Anterior cingulate cortex (tissue), 58 donors: ENCODE results near the gene CELF2.

ENCODE experiments used
- DNase-seq, 58 donors: peaks; one replicate each; lab custom pipeline; 2025; lab: John Stamatoyannopoulos, UW

The CELF2 gene

DNA sequence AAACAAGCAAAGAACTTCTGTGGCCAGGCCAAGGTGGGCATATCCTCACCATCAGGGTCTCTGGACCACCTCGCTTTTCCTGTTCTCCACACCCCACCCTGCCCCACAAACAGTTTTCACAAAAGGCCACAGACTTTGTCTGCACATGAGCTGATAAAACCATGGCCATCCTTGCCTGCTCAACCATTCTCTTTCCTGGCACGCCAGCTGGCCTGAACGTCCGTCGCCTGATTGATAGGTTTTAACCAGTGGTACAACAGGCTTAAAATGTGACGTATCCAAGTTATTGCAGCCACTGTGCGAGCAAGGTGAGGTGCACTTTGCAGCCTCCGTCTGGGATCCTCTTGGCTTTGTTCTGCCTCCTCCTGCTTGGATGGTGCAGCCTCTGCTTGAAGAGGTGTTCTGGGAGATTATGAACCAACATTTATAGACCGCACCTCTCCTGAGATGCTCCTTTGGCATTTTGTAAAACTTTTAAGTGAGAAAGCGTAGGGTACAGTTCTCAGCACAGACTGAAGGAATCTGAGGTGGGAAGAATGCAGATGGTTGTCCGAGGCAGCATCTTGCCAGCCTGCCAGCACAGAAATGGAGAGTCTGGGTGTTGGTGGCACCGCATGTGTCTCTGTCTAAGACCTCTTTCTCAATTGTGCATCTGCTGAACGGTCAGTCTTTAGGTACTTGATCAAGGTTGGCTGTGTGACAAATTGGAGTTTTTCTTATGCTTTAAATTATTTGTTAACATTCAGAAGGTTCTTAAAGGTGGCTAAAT lies 288.3 kb downstream of the CELF2 start:
- peak in 1 of 58 donors; percentile 25 for DNase-seq

DNA sequence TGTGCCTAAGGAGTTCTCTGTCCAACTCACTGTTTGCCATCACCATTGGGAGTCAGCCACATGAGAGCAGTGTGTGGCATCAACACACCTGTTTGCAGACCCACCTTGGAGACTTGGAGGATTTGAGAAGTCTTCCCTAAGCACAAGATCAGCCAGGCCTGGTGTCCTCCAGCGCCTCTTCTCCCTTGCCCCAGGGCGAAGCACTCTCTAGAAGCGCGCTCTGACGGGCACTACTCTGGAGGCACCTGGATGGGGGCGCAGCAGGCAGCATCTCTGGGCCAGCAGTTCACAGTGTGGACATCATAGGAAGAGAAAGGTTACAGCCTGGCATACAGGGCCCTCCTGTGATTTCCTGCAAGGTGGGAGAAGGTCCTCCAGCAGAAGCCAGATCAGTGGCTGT lies 289.3 kb downstream of the CELF2 start:
- DNase-seq = no peak

DNA sequence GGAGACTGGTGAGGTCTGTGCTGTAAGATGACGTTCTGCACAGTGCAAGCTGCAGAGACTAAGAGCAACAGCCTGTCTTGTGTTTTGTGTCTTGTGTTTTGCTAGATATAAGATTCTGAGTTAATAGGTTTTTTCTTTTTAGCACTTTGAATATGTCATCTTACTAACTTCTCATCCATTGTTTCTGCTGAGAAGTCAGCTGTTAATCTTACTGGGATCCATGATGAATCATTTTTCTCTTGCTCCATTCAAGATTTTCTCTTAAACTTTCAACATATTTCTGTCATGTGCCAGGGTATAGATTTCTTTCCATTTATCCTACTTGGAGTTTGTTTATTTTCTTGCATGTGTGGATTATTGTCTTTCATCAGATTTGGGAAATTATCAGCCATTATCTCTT lies 290.3 kb downstream of the CELF2 start:
- no peak for DNase-seq

DNA sequence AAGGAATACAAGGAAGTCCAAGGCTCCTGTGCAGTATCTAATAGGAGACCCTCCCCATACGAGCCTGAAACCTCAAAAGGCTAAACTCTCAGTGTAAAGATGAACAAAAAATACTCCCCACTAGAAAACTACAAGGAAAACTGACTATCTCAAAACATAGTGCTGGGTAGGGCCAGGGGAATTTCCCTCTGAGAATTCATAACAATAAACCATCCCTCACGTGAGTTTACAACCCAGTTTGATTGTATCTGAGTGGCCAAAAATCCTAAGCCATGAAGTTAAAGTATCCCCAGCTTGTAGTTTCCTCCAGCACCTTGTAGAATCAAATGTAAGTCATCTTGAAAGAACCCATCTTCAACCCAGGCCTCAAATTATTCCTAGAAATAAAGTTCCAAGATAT lies 293.4 kb downstream of the CELF2 start:
- DNase-seq = no peak

DNA sequence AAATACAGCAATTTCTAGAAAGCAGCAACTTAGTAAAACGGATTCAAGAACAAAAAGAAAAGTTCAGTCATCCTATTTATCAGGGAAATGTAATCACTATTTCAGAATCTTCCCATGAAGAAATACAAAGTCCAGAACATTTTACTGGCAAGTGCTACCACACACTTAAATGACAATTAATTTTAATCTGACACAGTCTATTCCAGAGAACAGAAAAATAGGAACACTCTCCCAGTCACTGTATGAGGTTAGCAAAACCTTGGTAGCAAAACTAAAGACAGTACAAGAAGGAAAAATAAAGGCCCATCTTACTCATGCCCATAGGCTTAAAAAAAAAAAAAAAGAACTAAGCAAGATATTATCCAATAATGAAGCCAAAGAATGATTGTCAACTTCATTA lies 295.8 kb downstream of the CELF2 start:
- DNase-seq = no peak

DNA sequence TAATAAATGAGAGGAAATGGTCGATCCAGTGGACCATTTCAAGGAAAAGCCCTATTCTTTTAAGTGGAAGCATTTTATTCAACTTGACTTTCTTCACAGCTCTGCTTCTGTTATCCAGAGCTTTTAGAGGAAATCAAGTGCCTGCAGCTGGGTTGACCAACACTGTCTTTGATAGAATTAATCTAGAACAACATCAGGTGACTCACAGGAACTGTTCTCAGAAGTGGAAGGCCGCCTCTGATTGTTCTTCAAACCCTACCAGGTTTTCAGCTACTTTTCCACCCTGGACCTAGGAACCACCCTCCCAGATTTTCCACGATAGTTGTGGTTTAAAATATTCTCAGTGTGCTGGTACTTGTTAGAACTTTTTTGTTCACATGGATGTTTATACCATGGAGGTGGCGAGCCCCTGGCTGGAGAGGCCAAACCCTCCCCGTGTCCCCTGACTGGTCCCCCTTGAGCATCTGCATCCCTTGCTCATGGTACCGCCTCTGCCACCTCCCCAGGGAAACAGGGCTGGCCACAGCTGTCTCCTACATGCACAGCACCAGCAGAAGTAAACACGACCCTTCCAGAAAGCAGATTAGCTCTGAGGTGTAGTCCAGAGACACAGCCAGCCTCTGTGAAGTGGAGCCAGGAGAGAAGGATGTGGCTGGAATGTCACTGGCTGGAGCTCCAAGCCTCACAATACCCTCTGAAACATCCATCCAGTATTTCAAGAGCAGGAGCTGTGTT lies 300.4 kb downstream of the CELF2 start:
- DNase-seq = no peak

DNA sequence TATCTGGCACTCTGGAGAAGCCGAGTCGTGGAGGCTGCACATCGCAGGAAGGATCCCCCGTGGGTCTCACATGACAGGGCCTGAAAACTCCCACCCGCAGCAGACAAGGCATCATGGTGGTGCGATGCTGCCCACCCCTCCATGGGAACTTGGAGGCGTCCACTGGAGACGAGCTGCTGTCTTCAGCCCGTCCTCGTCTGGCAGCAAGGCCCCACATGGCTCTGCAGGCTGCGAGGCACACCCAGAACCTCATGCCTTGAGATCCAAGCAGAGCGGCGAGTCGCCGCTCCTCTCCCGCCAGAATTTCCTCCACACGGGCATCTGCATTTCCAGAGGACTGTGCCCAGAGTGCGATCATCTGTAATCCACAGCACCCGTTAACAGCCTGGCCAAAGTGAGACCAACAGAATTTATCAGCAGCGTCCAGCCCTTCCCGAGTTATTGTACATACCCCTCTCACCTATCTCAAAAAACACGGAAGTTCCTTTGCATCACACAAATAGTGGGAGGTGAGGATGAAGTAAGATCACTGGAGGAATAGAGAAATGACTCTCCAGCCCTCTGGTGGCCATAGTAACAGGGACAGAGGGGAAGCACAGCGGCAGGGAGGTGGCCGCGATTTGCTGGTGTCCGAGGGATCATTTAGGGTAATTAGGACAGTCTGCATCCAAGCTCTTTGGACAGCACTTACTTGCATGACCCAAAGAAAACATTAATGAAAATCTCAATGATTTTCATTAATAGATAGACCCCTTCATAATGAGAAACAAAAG lies 301.3 kb downstream of the CELF2 start:
- DNase-seq = peak in 1 of 58 donors; percentile 30

DNA sequence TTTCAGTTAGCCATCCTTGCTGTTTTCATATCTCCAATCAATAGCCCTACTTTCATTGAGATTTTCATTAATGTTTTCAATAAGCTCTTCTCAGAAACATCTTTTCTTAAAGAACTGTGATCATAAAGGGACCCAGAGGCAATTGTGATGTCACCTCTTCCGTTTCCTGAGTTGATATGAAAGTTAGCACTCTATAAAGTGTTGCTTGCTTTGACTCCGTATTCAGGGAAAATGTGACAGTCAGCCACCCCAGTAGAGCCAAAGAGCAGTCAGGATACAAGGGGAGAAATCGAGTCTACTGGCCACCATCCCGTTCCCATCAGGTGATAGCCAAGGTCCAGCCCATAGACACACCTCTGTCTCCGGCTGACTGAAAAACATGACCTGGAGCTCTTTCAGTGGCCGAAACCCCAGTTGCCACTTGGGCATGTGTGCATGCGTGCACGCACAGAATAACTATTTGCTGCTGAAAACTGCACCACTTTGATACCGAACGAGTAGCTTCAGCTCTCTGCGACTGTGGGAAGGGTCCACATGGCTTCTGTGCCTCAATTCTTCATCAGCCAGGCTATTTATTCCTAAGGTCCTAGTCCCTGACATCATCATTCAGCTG lies 302.4 kb downstream of the CELF2 start:
- DNase-seq = no peak

DNA sequence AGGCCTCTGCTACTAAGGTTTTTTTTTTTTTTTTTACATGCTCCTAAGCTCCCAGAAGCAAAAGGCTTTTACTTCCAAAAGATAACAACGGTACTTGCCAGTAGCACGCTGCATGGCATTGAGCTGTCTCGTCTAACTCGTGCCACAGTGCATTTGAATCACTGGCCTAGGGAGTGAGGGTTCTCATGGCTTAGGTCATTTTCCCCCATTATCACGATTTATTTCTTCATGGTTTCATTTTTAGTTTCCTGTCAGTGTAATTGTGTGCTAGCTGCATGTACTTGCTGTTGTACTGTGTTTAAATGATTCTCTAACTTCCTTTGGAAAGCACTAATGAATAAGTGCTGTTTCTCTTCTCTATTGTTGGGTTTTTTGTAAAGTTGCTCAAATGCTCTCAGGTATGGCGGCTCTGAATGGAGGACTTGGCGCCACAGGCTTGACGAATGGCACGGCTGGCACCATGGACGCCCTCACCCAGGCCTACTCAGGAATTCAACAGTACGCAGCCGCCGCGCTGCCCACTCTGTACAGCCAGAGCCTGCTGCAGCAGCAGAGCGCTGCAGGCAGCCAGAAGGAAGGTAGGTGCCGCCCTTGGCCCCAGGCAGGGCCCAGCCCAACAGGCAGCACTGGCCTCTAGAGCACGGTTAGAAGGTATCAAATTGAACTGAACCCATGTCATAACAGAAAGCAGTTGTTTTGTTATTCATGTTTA lies 303.3 kb downstream of the CELF2 start:
- DNase-seq = peak in 2 of 58 donors; percentile 35 to 53

DNA sequence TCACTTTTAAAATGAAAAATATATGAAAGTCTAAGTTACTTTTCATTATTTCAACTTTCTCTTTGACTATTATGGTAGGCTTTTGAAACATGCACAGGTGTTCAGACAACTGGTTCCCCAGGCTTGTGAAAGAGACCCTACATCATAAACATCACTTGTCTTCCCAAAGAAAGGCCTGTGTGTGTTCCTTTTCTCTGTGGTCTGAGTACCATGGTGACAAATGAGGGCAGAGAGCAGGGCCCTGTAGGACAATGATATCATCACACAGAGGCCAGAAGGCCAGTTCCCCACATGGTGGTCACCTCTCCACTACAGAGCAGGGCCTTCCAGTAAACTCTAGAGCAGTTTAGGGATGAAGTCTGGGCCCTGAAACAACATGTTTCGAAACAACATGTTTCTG lies 305.0 kb downstream of the CELF2 start:
- no peak for DNase-seq

DNA sequence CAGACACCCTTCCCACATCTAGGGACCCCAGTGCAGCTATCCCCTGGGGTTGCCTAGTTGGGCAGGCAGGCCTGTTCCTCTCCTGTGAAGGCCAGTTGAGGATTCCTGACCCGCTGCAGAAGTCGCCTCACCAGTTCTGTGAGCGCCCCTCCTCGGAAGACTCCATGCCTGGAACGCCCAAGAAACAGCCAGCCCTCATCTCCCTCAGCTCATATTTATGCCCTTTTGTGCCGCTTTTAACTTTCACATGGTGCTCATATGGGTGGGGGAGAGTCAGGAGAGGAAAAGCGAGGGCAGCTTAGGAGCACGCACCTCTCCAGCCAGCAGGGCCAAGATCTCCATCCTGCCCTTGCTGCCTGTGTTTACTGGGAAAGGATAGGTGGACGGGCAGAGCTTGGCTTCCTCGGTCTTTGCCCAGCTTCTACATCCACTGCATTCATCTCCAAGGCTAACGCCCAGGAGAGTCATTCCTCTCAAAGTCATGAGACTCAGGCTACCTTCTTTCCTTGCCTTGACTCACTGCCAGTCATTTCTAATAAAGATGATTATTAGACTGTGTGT lies 307.2 kb downstream of the CELF2 start:
- DNase-seq = no peak

DNA sequence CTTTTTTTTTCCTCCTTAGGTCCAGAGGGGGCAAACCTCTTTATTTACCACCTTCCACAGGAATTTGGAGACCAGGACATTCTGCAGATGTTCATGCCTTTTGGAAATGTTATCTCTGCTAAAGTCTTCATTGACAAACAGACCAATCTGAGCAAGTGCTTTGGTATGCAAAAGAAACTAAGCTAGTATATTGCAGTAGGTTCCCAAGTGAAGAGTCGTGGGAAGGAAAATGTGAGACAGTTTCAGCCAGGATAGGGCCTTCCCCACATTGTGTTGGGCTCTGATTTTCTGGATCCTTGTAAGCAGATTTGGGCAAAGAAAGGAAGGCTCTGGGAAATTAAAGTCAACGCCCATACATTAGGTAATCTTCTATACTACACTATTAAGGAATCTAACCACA lies 308.1 kb downstream of the CELF2 start:
- DNase-seq = no peak

DNA sequence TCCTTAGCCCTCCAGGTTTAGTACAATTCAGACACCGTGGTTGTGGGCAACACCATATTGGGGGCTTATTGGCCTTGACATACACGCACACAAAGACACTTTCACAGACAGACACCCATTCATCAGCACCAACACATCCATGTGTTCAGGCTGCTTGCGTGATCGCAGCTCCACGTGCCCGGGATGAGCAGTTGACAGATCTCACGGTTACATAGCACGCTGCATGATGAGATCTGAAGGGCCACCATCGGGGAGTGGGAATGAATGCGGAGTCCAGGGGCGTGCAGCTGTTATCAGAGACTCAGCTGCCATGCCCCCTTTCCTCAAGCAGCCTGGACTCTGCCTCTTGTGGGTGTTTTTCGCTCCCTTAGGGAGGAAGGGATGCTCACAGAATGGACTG lies 308.6 kb downstream of the CELF2 start:
- DNase-seq = no peak

DNA sequence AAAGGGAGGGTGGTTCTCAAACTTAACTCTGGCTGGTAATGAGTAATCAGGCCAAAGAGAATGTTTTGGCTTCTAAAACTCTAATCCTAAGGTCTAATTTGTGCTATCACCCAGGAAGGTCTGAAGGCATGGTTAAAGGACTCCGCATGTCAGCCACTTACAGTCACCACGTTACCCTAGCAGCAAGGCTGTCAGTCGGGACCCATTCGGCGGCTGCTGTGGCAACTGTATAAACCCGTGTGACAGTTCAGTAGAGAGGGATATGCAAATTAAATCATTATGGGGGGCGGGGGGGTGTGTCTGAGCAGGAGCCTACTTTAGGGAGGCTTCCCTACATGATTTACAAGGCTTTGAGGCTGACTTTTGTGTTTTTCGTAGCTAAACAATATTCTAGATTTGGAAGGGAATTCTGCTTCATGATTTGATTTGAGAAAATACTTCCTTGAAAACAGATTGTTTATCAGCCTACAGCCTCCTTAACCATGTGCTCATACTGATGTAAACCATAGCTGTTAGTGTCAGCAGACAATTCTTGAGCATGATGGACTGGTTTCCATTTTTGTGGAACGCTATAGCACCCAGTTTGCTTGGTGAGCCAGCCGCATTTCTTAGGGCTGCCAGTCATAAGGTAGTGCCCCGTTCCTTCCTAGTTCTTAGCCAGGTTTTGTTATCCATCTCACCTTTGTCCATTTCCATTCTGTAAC lies 309.4 kb downstream of the CELF2 start:
- peak in 1 of 58 donors; percentile 33 for DNase-seq

DNA sequence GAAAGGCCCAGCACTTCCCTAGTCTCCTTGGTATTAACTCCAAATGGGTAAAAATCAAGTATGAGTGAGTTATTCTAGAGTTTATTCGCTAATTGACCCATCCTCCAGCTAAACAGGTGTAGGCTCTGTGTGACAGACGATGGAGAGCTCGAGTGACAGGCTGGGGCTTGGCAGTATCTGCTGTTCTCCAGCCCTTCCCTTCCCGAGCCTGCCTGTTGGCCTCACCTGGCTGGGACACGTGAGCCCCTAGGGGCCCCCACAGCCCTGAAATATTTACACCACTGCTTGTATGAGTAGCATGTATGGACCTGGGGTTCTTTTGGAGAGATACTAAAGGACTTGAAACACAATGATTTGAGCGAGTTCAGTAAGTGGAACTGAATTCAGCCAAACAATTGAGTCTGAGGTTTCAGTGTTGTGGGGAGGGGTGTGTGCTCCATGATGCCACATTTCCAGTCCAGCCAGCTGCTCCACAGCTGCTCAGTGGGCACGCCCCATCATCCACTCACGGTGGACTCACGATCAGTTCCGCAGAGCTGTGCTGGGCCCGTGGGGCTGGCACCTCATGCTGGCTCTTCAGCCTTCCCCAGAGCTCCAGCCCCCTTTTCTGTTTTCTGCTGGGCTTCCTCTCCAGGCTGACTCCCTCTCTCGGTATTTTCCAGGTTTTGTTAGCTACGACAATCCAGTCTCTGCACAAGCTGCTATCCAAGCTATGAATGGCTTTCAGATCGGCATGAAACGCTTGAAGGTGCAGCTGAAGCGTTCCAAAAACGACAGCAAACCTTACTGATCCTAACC lies 310.8 kb downstream of the CELF2 start:
- peak in 1 of 58 donors; percentile 45 for DNase-seq

DNA sequence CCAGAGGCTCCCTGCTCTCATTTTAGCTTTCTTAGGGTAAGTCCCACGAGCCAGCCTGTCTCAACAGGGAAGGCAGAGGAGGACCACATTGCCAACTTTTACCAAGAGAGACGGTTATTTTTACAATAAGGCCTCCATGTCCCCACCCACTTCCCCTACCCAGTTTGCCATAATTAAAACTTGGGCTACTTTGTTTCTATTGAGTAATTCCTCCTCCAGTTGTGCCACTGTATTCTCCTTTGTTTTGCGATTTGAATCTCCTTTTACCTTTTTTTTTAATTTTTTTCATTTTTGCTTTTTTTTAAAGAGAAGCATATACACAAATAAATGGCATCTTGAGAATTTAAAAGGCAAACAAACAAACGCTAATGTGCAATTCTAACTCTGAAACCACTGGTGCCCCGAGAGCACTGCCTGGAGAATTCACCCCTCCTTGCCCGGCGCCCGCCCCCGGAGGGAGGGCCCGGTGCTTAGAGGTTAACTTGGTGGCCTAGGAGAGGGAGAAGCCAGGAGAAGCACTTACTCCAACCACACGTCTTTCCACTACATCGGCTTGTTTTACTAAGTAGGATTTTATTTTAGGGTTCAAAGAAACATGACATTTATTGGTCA lies 311.5 kb downstream of the CELF2 start:
- peak in 1 of 58 donors; percentile 18 for DNase-seq

DNA sequence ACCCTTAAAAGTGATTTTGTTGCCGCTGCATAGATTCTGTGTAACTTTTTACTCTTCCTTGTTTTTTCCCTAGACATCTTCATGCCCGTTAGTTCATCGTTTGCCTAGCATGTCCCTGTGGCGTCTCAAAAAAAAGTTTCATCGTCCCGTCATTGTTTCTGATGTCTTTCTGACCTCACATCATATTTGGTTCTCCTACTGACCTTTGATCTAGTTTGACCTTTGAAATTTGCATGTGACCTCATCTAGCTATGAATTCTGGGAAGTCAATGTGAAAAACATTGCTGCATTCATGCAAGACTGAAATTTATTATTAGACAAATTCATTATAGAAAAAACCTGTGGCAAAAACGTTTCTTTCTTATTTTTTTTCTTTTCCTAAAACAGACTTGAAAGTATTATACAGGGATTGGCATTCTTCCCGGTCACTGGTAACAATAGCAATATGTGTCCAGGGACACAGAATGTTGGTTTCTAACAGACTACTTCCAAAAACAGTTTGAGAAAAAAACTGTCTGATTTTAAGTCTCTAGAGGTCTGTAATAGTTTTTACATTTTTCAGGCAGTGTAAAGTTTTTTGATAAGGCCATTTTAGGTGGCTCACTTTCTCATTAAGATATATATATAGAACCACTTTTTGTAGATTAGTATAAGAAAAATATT lies 312.8 kb downstream of the CELF2 start:
- DNase-seq = peak in 1 of 58 donors; percentile 11
